GM12878 (cell line): ENCODE data around the gene ZNF827. TPM values are rescaled to one million over a fixed set of nuclear protein-coding genes. Genes with fewer than 3 reads are reported as not detected.
A peak's percentile ranks its signal among the peaks of the same experiment; 100 is the strongest.

Source experiments
- ATAC-seq: fragments of 200-7000 bp; cut with Tn5 transposase; 3 replicates; pipeline ENCODE4 v1.9.1; 2020; ENCODE audit warnings: mild to moderate bottlenecking, moderate library complexity
- BruUV-seq: library from RNA; stranded (reverse); fragments of 400-500 nt; replicated peaks from 2 replicates; lab custom pipeline; 2021; lab: Mats Ljungman, UMichigan
- CTCF ChIA-PET: fragments of 300-600 bp; sonication (Branson Sonifier 250); formaldehyde crosslinking; extraction: SDS; loops from one replicate; lab custom pipeline; 2021; ENCODE audit warnings: inconsistent platforms; lab: Yijun Ruan, JAX
- POLR2A ChIA-PET: fragments of 350-600 bp; formaldehyde crosslinking; extraction: SDS; loops from one replicate; lab custom pipeline; 2021; ENCODE audit warnings: inconsistent platforms; lab: Charles Lee
- RAD21 ChIA-PET: fragments of 300-600 bp; sonication (Branson Sonifier 250); formaldehyde crosslinking; loops from one replicate; lab custom pipeline; 2023; ENCODE audit warnings: antibody characterized with exemption; ENCODE audit not compliant: unreplicated experiment; lab: Charles Lee
- SMC1A ChIA-PET: fragments of 300-600 bp; sonication (Branson Sonifier 250); formaldehyde crosslinking; loops from one replicate; lab custom pipeline; 2023; ENCODE audit not compliant: unreplicated experiment, uncharacterized antibody; lab: Charles Lee
- DNase-seq: peaks from one replicate; pipeline ENCODE4 v3.0.0-alpha.2; 2011; ENCODE audit warnings: low read depth, low spot score
- FAIRE-seq: peaks from 3 replicates; lab custom pipeline; 2011; peaks lifted over from hg19 to GRCh38; lab: Jason Lieb, UNC
- H2AFZ ChIP-seq: 2 replicates; pipeline ENCODE4 v1.6.0; 2011; ENCODE audit warnings: low read depth, low read length, control low read depth; ENCODE audit not compliant: control insufficient read depth
- H3K27ac ChIP-seq: 2 replicates; pipeline ENCODE4 v1.5.1; 2011; ENCODE audit warnings: control low read depth; ENCODE audit not compliant: control insufficient read depth, insufficient read depth
- H3K27me3 ChIP-seq, 2 experiments: replicated peaks in 1 of 2; 2 replicates each; pipeline versions ENCODE4 v1.6.0 to v1.6.1; 2011; ENCODE audit warnings: low read length in 1 of 2; ENCODE audit not compliant: control insufficient read depth in 2 of 2, insufficient read depth in 2 of 2
- H3K36me3 ChIP-seq, 2 experiments: 2 replicates each; pipeline ENCODE4 v1.5.1; 2011; ENCODE audit warnings: low read length in 1 of 2; ENCODE audit not compliant: control insufficient read depth in 2 of 2, insufficient read depth in 2 of 2
- H3K4me1 ChIP-seq: 2 replicates; pipeline ENCODE4 v1.6.1; 2011; ENCODE audit warnings: mild to moderate bottlenecking, low read length, moderate library complexity, mixed read lengths; ENCODE audit not compliant: control insufficient read depth, insufficient read depth
- H3K4me2 ChIP-seq: 2 replicates; pipeline ENCODE4 v1.6.0; 2011; ENCODE audit warnings: control low read depth; ENCODE audit not compliant: control insufficient read depth, insufficient read depth
- H3K4me3 ChIP-seq: fragments of 200-600 bp; sonication (generic); 2 replicates; pipeline ENCODE4 v1.5.1; 2016
- H3K79me2 ChIP-seq: 2 replicates; pipeline ENCODE4 v1.6.0; 2011; ENCODE audit warnings: low read length; ENCODE audit not compliant: control insufficient read depth, insufficient read depth
- H3K9ac ChIP-seq: 2 replicates; pipeline ENCODE4 v1.8.0; 2011; ENCODE audit warnings: low read length, control low read depth, mixed read lengths; ENCODE audit not compliant: control insufficient read depth, insufficient read depth
- H3K9me3 ChIP-seq: replicated peaks from 3 replicates; pipeline ENCODE4 v1.5.1; 2011; ENCODE audit warnings: mild to moderate bottlenecking, low read length; ENCODE audit not compliant: control insufficient read depth, insufficient read depth
- H4K20me1 ChIP-seq: 2 replicates; pipeline ENCODE4 v1.6.0; 2011; ENCODE audit not compliant: control insufficient read depth, insufficient read depth
- ASH2L ChIP-seq: fragments of 300-600, 200-600 bp; sonication (generic); IDR thresholded peaks from 2 replicates; pipeline ENCODE4 v1.6.1; 2017; ENCODE audit warnings: low read depth, mild to moderate bottlenecking, borderline replicate concordance
- BHLHE40 ChIP-seq, 2 experiments: fragments of 450-650 bp in 1 of 2; IDR thresholded peaks; 2 replicates each; pipeline ENCODE4 v1.6.1; 2011 to 2017; ENCODE audit warnings: low read depth in 2 of 2, borderline replicate concordance in 1 of 2, improper control_type of control experiment in 1 of 2, low read length in 1 of 2, mild to moderate bottlenecking in 1 of 2
- CBFB ChIP-seq: IDR thresholded peaks from 2 replicates; pipeline ENCODE4 v1.6.1; 2016; ENCODE audit warnings: antibody characterized with exemption, low read depth
- CHD4 ChIP-seq: fragments of 200-600 bp; sonication (generic); IDR thresholded peaks from 2 replicates; pipeline ENCODE4 v1.6.1; 2016; ENCODE audit warnings: mild to moderate bottlenecking
- MYC ChIP-seq: IDR thresholded peaks from 2 replicates; pipeline ENCODE4 v1.6.1; 2011; ENCODE audit warnings: mild to moderate bottlenecking, low read length, moderate library complexity, inconsistent platforms; ENCODE audit not compliant: insufficient read depth, insufficient replicate concordance, insufficient read length, severe bottlenecking
- NKRF ChIP-seq: fragments of 450-650 bp; conservative IDR thresholded peaks from 2 replicates; pipeline ENCODE4 v1.6.1; 2017; ENCODE audit warnings: mild to moderate bottlenecking, moderate library complexity
- POLR2AphosphoS5 ChIP-seq: IDR thresholded peaks from 2 replicates; pipeline ENCODE4 v1.6.1; 2011; ENCODE audit warnings: mild to moderate bottlenecking, low read length, inconsistent platforms
- RBBP5 ChIP-seq: fragments of 200-600 bp; sonication (generic); conservative IDR thresholded peaks from 2 replicates; pipeline ENCODE4 v1.6.1; 2016
- ZBTB11 ChIP-seq: fragments of 450-650 bp; formaldehyde crosslinking; IDR thresholded peaks from 2 replicates; pipeline ENCODE4 v1.5.0; 2022; ENCODE audit warnings: mild to moderate bottlenecking, missing genetic modification characterization
- ZBTB4 ChIP-seq: fragments of 450-650 bp; formaldehyde crosslinking; IDR thresholded peaks from 2 replicates; pipeline ENCODE4 v1.4.0; 2022; ENCODE audit warnings: mild to moderate bottlenecking, moderate library complexity
- ZNF384 ChIP-seq: IDR thresholded peaks from 2 replicates; pipeline ENCODE4 v1.6.1; 2012; ENCODE audit warnings: low read depth, mild to moderate bottlenecking, low read length, improper control_type of control experiment, borderline replicate concordance
- ZNF622 ChIP-seq: fragments of 450-650 bp; IDR thresholded peaks from 2 replicates; pipeline ENCODE4 v1.6.1; 2017; ENCODE audit warnings: mild to moderate bottlenecking, inconsistent platforms
- ZSCAN29 ChIP-seq: fragments of 450-650 bp; IDR thresholded peaks from 2 replicates; pipeline ENCODE4 v1.6.1; 2017; ENCODE audit warnings: mild to moderate bottlenecking, moderate library complexity
- WGBS: methylation state at CpG from one replicate; pipeline ENCODE4 v1.1.6; 2016; ENCODE audit warnings: low lambda C conversion rate; ENCODE audit not compliant: insufficient replicate concordance, insufficient coverage; ENCODE audit errors: missing lambda C conversion rate; 5-methylcytosine and 5-hydroxymethylcytosine counted together
- in situ Hi-C: fragments of 300-500 bp; cut with MboI; formaldehyde crosslinking; loops from 9 replicates; pipeline ENCODE4 v1.14.3; 2018; ENCODE audit warnings: mixed read lengths
- intact Hi-C: fragments of 100-400 bp; cut with micrococcal nuclease; formaldehyde crosslinking; loops from one replicate; pipeline ENCODE4 v1.14.2; 2022; ENCODE audit not compliant: unreplicated experiment
- polyA plus RNA-seq, 11 experiments: library from polyadenylated mRNA; depleted of rRNA in 4 of 11; unstranded in 6 of 11; stranded (reverse) in 5 of 11; fragments of >200 nt; fragmentation: Nextera tagmentation in 4 of 11; fragmentation: Illumina TruSeq in 1 of 11; extraction: Ambion mirVana in 4 of 11; extraction: Trizol in 1 of 11; gene quantifications; 1 replicate in 1 of 11; 2 replicates in 10 of 11; pipeline versions ENCODE4 v1.2.1 to v1.2.3, GENCODE V29; 2011 to 2016; ENCODE audit warnings: inconsistent platforms in 2 of 11, missing spikeins in 2 of 11, low read depth in 1 of 11
- total RNA-seq, 4 experiments: library from RNA; depleted of rRNA in 3 of 4; stranded (reverse); fragments of >200 nt in 3 of 4; fragmentation: Illumina TruSeq in 1 of 4; extraction: Trizol in 1 of 4; gene quantifications; 2 replicates each; pipeline versions ENCODE4 v1.2.1 to v1.2.3, GENCODE V29; 2013 to 2021

The ZNF827 gene
- total and polyA plus RNA-seq, 10 of the 15 experiments (the other 5 are each of a cell fraction or from before 2014, with no cell fraction given): 3.8 to 31.5 (median 13.6) TPM

- no peak for TF ChIP-seq NKRF
- no peak for TF ChIP-seq POLR2AphosphoS5
- TF ChIP-seq, all 136 proteins: peak for 0
Observed at GRCh38 chr4:145883101-145883694, 55.4 kb downstream of the ZNF827 start (continued).

DNA sequence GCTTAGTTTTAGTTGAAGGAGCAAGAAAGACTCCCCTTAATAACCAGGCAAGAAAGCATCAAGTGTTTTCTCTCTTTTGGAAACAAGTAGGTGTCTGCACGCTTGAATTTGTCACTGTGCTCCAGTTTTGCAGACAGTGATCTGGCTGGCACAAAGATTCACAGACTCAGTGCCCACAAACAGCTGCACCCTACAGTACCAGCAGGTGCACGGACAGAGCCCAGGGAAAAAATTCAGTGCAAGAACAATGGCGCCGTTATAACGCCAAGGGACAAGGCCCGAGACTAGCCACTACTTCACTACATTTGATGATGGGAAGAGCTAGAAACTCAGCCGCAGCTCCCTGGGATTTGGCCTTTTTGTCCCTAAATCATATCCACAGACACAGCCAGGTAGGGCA is 56.0 kb downstream of the ZNF827 start:
- Histone ChIP-seq H3K36me3 (peaks cover 13 to 28% of the 10 kb centered on the region in 2 experiments), H3K4me1 (peaks cover 36% of the 10 kb centered on the region), H3K27me3 (no peaks in the 10 kb centered on the region), H3K4me2 (no peak overlapping the region; the same call in 1 of the 2 replicates), H3K9ac (no peak overlapping the region), H3K79me2 (peaks cover 47% of the 10 kb centered on the region), H4K20me1 (peaks cover 5% of the 10 kb centered on the region; the same call in 1 of the 2 replicates), H2AFZ (no peak overlapping the region), H3K27ac (no peak overlapping the region), H3K4me3 (peak overlapping the region; percentile 40; the same call in 1 of the 2 replicates), H3K9me3 (no peaks in the 10 kb centered on the region)
- WGBS: 97% methylated on average over 7 of the region's 7 CpGs
- ChIA-PET SMC1A (interaction anchor here (0.9 to 2.3 kb wide), 9 partner anchors 8 to 146 kb away, joined by 3 to 18 read pairs (median 5); no protein-coding TSS in a partner anchor), CTCF (interaction anchor here (0.8 to 1.3 kb wide), 5 partner anchors 8 to 265 kb away, joined by 3 read pairs; no protein-coding TSS in a partner anchor), RAD21 (interaction anchor here (0.5 to 1.9 kb wide), 8 partner anchors 8 to 82 kb away, joined by 3 to 6 read pairs (median 4); no protein-coding TSS in a partner anchor), POLR2A (interaction anchor here (0.6 to 1.5 kb wide), 5 partner anchors 8 to 64 kb away, joined by 3 to 5 read pairs (median 3); no protein-coding TSS in a partner anchor)
- TF ChIP-seq MYC: no peak
- no peak for TF ChIP-seq CHD4
- TF ChIP-seq ASH2L: no peak
- TF ChIP-seq ZBTB11 (CRISPR knock-in tag): no peak
- no peak for TF ChIP-seq BHLHE40 (IDR thresholded peaks at IDR 0.05; ENCODE audit: borderline replicate concordance in 1 of 2, low read depth in 2 of 2, low read length in 1 of 2)
- TF ChIP-seq CBFB: no peak
- no peak for TF ChIP-seq ZNF622
- no peak for TF ChIP-seq RBBP5
- no peak for TF ChIP-seq ZSCAN29
- TF ChIP-seq ZBTB4 (CRISPR knock-in tag): no peak
- TF ChIP-seq ZNF384: no peak
- intact Hi-C loops: no loop called here
- ATAC-seq (no peak), FAIRE-seq (no peak), DNase-seq (no peak)
- in situ Hi-C loops: no loop called here
- BruUV-seq: no TSS peak
